Ecto neural progenitor cell (in vitro differentiated cells): ENCODE data around the gene HERC2.

Source experiments
- DNase-seq: peaks from one replicate; pipeline ENCODE4 v3.0.0-alpha.2; 2018; ENCODE audit warnings: low spot score

The HERC2 gene

GRCh38 chr15:28113394-28114113, 208.4 kb downstream of the HERC2 start:
- DNase-seq, result no peak

- no peak for DNase-seq
Observed at GRCh38 chr15:28112962-28113361, 209.0 kb downstream of the HERC2 start.

- no peak for DNase-seq
Observed at GRCh38 chr15:28112101-28112760, 209.7 kb downstream of the HERC2 start.

GRCh38 chr15:28111543-28111942, 210.4 kb downstream of the HERC2 start:
- DNase-seq, result peak; percentile 35

GRCh38 chr15:28110481-28110881, 211.5 kb downstream of the HERC2 start:
- DNase-seq, result peak; percentile 25

GRCh38 chr15:28109626-28110455, 212.1 kb downstream of the HERC2 start:
- peak; percentile 29 for DNase-seq

- no peak for DNase-seq
Observed at GRCh38 chr15:28107904-28108275, 214.1 kb downstream of the HERC2 start.

GRCh38 chr15:28107111-28107903, 214.7 kb downstream of the HERC2 start:
- DNase-seq, result peak; percentile 72

- DNase-seq, result peak; percentile 66
Observed at GRCh38 chr15:28106294-28107110, 215.5 kb downstream of the HERC2 start.

GRCh38 chr15:28105793-28106192, 216.2 kb downstream of the HERC2 start:
- DNase-seq, result peak; percentile 36

GRCh38 chr15:28105224-28105791, 216.7 kb downstream of the HERC2 start:
- peak; percentile 37 for DNase-seq

- peak; percentile 44 for DNase-seq
Observed at GRCh38 chr15:28104326-28104725, 217.7 kb downstream of the HERC2 start.

GRCh38 chr15:28103831-28104230, 218.1 kb downstream of the HERC2 start:
- peak; percentile 34 for DNase-seq

- DNase-seq, result peak; percentile 38
Observed at GRCh38 chr15:28101983-28102441, 220.0 kb downstream of the HERC2 start.

GRCh38 chr15:28101201-28101600, 220.8 kb downstream of the HERC2 start:
- peak; percentile 49 for DNase-seq

- DNase-seq, result no peak
Observed at GRCh38 chr15:28100516-28101195, 221.3 kb downstream of the HERC2 start.

GRCh38 chr15:28099555-28100140, 222.3 kb downstream of the HERC2 start:
- DNase-seq, result no peak

GRCh38 chr15:28098766-28099554, 223.0 kb downstream of the HERC2 start, which contains the start of gene OCA2:
Gene OCA2 (minus strand): TSS chr15:28099315. CDS start chr15:28081874, 17,441 bp downstream.
- DNase-seq, result peak; percentile 89

- no peak for DNase-seq
Observed at GRCh38 chr15:28098360-28098765, 223.6 kb downstream of the HERC2 start.
